Activated naive CD4-positive, alpha-beta T cell treated with anti-CD3 and anti-CD28 coated beads, Interleukin-2, amount 50 U/mL, for 16 hours (primary cell): ENCODE results near the gene TANC1.

Experiments used
- DNase-seq: peaks from one replicate; pipeline ENCODE4 v3.0.0-alpha.2; 2020

The TANC1 gene

DNA sequence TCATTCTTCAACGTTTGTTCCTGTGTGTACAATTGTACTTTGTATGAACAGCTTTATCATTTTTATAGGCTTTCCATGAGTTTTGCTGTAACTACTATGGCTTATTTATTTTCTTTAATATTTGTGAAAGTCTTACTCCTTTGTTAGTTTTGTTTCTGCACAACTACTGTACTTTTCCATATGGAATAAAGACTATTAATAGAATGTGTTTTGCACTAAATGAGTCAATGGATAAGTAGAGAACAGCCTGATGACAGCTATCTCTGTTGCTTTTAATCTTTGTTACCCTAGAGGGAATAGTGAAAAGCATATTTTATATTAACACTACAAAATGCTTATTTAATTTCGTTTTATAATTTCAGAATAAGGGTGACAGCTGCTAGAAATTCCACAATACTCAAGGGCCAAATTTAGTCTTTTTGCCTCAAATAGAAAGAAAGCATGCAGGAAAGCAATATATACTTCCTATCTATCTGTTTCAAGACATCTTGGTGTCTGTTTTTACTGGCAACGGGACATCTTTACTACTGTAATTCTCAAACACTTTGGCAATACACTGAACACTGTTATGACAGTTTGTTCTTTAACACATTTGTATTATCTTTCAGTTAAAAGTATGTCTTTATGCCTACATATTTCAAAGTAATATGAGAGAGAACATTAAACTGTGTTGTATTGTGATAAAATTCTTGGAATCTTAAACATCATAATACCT, 264.2 kb downstream of the TANC1 start:
- no peak for DNase-seq

DNA sequence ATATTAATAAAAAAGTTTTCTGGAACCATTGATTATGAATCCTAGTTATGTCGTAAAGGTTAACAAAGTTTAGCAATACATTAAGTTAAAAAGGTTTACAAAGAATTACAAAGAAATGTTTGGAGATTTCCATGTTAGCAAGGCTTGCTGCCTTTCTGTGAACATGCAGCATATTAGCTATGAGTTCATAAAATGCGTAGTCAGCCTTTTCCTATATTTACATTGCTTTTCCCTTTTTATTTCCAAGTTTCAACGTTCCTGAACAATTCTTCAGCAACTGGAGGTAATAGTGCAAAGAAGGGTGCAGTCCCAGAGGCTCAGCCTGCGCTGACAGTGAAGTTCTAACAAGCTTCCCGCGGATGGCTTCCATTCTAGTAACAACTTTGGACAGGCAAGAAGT, 266.4 kb downstream of the TANC1 start:
- no peak for DNase-seq

DNA sequence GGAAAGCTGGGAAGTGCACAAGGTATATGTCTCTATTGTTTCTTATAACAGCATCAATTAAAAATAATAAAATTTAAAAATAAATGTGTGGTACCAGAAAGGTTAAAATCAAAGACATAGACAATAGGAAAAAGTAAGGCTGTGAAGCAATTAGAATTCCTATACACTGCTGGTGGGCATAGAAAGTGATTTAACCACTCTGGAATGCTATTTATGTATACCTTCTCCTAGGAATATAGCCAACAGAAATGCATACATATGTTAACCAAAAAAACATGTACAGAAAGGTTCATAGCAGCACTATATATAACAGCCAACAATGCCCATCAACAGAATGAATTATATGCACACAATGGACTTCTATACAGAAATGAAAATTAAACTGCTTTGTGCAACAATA, 275.1 kb downstream of the TANC1 start:
- DNase-seq: no peak

DNA sequence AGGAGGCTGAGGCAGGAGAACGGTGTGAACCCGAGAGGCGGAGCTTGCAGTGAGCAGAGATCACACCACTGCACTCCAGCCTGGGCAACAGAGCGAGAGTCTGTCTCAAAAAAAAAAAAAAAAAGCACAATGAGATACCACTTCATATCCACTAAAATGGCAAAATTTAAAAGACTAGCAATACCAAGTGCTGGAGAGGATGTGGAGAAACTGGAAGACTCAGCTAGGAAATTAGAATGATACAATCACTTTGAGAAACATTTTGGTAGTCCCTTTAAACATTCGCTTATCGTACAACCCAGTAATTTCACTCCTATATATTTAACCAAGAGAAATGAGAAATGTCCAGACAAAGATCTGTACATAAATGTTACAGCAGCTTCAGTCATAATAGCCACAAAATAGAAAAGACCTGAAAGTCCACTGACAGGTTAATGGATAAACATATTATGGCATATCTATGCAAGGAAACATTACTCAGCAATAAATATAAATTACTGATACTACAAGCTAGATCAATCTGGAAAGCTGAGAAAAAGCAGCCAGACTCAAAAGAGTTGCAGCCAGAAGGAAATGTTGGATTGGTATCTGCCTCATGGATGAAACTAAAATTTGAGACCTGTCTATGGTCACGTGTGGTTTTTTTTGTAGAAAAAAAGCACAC, 278.0 kb downstream of the TANC1 start:
- no peak for DNase-seq

DNA sequence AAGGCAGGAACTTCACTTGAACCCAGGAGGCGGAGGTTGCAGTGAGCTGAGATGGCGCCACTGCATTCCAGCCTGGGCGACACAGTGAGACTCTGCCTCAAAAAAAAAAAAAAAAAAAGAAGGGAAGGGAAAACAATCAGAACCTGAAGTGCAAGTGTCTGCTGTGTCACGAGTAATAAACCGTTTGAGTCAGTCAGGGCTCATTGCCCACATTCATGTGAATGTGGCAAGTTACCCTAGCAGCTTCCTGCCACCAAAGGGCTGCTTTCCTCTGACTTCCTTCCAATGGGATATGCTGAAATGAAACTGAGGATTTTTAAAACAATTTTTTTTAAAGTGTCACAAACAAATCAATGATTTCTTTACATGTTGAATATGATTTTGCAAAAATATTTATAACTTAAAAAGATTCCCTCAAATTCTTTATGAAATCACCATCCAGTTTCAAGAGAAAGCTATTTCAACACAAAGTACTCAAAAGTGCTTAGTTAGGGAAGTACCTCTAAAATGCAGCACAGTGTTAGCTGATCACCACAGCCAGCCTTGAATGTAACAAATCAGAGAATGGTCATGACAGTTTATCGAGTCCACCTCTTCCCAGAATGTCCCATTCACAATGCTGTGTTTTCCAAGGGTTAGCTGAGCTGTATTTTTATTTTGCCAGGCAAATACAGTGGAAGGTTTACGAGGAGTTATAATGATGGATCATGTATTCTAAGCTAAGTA, 281.7 kb downstream of the TANC1 start:
- no peak for DNase-seq

DNA sequence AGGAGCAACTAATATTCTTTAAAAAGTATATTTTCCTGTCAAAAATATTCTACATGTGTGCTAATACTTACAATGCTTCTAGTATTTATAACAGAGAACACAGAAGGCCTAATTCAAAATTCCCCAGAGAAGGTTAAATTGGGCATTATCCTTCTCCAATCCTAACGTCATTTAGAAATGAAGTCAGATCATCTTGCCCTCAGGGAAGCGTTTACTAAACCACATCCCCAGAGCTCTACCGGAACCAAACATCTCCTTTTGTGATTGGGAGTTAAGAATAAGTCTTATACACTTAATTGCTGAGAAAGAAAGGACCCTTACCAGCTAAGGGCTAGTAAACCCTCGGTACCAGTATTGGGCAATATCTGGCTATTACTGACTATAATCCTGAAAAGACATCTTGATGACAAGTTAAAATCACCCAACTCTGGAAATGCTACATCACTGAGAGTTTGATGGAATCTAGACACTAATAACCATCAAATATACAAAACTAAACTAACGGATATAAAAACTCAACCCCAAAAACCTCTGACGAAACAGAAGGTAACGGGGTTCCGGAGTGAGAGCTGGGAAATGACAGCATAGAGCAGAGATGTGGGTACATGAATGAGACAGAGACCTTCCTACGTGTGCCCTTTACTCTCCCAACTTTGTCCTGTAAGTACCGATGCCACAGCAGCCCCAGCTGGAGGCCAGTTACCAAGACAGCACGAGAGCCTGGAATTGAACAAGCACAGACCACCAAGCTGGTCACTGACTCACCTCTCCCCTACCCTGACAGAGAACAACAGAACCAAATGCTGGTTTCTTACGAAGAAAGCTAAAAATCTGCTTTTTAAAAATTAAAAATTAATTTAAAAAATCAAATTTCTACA, 283.1 kb downstream of the TANC1 start:
- no peak for DNase-seq

DNA sequence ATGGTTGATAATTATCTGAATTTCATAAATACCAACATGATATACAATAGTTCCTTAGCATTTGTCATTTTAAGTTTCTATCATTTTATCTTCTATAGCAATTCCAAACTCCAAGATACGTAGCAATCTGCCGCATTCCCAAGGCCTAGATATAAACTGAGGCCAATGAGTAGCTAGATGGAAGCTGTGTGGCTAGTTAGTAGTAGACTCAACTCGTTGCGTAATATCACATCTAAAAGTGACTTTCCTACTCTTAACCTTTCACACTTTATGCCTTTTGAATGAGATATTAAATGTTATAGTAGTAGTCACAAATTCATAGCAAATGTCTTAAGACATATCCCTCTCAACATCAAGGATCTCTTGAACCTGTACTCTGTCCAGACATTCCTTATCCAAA, 284.5 kb downstream of the TANC1 start:
- DNase-seq: no peak

DNA sequence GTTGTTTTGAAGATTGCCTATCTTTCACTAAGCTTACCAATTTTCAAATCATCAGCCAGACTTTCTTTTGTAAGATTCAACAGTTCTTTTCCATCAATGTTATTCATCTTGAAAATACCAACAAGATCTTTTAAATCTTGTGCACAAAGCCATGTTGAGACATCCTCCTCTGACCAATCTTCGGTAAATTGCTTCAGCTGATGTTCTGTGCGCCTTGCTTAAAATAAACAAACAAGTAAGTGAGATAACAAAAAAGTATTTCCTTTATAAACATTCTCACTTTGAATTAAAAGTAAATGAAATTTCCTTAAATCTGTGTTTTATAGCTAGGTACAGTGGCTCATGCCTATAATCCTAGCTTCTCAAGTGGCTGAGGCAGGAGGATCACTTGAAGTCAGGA, 287.7 kb downstream of the TANC1 start:
- DNase-seq: no peak

DNA sequence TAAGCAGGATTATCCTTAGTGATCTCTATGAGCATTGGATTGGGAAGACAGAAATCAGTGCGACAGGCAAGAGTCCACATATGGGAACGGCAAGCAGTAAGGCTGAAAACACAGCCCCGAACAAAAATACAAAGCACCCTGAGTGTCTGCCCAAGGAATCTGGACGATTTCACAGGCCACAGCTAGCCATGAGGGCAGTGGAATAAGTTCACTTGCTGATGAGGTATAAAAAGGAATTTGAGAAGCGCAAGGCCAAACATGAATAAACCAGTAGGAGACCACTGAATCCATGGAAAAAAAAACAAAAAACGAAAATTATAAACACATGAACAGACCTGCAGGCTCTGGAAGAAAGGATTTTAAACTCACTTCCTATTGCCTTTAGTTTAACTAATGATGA, 293.8 kb downstream of the TANC1 start:
- no peak for DNase-seq

DNA sequence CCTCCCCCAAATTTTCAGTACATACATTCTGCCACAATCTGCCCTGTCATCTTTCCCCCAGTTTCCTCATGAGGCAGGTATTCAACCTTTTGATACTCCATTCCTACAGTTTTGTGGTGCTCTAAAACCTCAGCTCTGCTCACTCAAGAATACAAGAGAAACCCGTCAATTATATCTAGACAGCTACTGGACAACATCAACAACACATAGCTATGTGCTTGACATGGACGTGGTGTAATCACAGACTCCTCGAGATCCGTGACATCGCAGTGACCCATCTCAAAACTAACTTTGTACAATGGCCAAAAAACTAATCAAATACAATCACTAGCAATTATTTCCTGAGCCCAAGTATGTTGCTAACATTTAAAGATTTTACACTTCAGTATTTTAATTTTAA, 294.5 kb downstream of the TANC1 start:
- no peak for DNase-seq

DNA sequence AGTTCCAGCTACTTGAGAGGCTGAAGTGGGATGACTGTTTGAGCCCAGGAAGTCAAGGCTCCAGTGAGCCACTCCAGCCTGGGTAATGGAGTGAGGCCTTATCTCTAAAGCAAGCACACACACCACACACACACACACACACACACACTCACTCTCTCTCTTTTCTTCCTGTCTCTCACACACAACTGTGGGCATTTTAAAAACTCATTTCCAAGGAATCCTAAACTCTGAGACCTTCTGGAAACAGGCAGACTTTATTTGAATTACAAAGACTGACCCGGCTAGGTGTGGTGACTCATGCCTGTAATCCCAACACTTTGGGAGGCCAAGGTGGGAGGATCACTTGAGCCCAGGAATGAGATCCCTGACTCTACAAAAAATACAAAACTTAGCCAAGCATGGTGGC, 296.7 kb downstream of the TANC1 start:
- DNase-seq: no peak

DNA sequence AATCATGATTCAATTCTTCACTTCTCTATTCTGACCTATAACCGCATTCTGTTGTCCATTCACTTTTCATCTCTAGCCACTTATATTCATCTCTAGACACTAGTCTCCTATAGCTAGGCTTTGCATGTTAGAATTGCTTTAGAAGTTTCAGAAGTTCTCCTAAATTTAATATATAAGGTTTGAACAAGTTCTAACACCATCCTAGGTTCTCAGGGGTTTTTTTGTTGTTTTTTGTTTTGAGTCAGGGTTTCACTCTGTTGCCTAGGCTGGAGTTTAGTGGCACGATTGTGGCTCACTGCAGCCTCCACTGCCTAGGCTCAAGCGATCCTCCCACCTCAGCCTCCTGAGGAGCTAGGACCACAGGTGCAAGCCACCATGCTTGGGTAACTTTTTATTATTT, 298.1 kb downstream of the TANC1 start:
- DNase-seq: no peak

DNA sequence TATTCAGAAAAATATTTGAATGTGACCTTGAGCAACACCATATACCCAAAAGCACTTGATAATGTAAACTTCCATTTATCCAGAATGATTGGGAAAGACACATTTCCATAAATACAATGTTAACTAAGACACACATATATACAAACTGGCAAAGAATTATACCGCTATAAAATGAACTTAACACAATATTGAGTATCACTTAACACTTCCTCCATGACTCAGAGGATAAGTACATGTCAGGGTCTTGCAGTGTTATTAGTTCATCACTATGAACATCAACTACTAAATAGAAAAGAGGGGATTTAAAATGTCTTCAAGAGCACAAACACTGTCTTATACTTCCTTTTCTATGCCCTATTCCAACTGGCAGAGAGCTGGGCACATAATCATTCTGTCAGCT, 299.5 kb downstream of the TANC1 start:
- DNase-seq: no peak

DNA sequence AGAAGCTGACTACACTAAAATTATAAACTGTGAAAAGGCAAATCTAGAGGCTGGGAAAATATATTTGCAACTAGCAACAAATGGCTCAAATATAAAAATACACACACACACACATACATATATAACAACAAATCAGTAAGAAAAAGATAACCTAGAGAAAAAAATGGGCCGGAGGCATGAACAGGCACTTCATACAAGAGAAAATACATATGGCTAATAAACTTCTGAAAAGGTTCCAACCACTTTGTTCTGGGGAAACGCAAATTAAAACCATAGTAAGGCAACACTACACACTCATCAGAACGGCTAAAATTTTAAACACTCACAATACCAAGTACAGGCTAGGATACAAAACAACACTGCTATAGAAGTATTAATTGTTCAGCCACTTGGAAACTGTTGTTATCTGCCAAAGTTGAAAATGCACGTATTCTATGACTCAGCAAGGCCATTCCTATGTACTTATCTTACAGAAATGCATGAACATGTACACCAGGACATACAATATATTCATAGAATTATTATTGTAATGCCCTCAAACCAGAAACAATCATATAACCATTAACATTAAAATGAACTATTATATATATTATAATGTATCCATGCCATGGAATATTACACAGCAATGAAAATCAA, 302.4 kb downstream of the TANC1 start:
- DNase-seq: no peak

DNA sequence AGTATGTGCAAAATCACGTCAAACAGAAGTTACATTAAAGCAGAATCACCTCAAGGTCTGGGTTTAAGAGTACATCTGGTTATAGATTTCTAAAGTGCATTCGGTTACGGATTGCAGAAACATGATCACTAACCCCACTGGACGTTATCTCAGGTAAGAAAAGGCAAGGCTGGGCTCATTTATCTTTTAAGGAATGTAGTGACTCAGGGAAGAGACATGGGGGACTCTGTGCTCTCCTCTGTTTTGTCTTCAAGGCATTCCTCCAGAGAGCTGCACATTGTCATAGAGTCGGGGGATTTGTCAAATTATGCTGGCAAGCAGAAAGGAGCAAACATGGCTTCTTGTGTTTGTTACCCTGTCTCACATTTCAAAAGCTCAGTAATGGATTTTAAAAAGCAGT, 303.7 kb downstream of the TANC1 start:
- no peak for DNase-seq

DNA sequence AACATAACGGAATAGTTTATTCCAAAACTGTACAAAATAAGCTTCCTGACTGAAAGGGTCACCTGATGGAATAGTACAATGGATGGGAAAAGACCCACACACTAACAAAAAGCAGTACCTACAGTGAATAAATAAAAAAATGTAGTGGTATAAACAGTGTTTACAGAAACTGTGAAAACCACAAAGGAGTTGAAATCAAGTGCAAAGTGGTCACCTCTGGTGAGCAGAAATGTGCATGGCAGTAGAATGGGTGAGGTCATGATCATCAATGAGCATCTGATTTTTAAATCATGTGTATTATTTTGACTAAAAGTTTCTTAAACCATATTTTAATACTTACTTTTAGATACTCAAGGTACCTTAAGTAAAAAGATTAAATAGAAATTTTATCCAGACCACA, 306.7 kb downstream of the TANC1 start:
- DNase-seq: no peak

DNA sequence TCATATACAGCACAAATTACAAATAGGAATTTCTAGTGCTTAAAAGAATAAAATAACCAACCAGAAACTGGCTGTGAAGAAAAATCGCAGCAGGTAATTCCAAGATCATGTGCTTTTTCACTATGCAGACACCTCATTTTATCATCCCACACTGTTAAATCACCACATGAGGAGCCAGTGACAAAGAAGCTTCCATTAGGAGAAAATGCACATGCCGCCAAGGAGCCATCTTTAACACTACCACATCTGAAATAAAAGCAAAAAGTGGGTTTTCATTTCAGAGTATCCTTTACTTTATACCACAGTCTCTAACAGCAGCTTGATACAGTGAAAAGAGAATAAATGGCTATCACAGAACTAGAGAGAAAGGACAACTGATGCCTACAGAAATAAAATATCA, 311.3 kb downstream of the TANC1 start:
- DNase-seq: no peak

DNA sequence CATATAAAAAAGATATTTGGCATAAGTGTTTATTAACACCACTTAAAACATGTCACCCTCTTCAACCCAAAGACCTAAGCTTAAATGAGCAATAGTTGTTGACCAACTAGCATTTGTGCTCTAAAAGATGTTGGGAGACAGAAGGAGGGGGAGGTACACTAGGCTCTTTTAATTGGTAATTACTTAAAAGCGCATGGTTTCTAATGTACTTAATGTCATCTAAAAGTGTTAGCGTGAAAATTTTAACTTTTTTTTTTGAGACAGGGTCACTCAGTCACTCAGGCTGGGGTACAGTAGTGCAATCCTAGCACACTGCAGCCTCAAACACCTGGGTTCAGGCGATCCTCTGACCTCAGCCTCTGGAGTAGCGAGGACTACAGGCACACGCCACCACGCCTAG, 312.6 kb downstream of the TANC1 start:
- DNase-seq: no peak
